Activated CD4-positive, alpha-beta memory T cell treated with anti-CD3 and anti-CD28 coated beads, Interleukin-2, amount 10 ng/mL, durations not matched to agents 7 days and 5 days (primary cell): ENCODE measurements around the gene RAD51B. TPM values are rescaled to one million over a fixed set of nuclear protein-coding genes. Genes with fewer than 3 reads are reported as not detected.

Source experiments
- CTCF ChIA-PET: fragments of 350-600 bp; sonication (Branson Sonifier 250); formaldehyde crosslinking; loops from one replicate; lab custom pipeline; 2021; ENCODE audit warnings: antibody characterized with exemption, inconsistent platforms; lab: Charles Lee
- POLR2A ChIA-PET: fragments of 350-600 bp; sonication (Branson Sonifier 250); formaldehyde crosslinking; loops from one replicate; lab custom pipeline; 2021; ENCODE audit warnings: antibody characterized with exemption; lab: Charles Lee
- DNase-seq: peaks from one replicate; pipeline ENCODE4 v3.0.0-alpha.2; 2020
- H3K27ac Mint-ChIP-seq: one replicate; pipeline ENCODE4 v1.8.0; 2021; ENCODE audit warnings: mild to moderate bottlenecking, mixed read lengths
- H3K27me3 Mint-ChIP-seq: one replicate; pipeline ENCODE4 v1.8.0; 2021; ENCODE audit warnings: mixed read lengths
- H3K36me3 Mint-ChIP-seq: one replicate; pipeline ENCODE4 v1.8.0; 2021; ENCODE audit warnings: low read depth, mixed read lengths
- H3K4me1 Mint-ChIP-seq: one replicate; pipeline ENCODE4 v1.8.0; 2021; ENCODE audit warnings: mixed read lengths
- H3K4me3 Mint-ChIP-seq: one replicate; pipeline ENCODE4 v1.8.0; 2021; ENCODE audit warnings: mild to moderate bottlenecking, mixed read lengths
- H3K9me3 Mint-ChIP-seq: one replicate; pipeline ENCODE4 v1.8.0; 2021; ENCODE audit warnings: mixed read lengths
- total RNA-seq, 2 experiments: library from RNA; stranded (reverse); gene quantifications; one replicate each; pipeline ENCODE4 v1.2.3, GENCODE V29; 2021

The RAD51B gene
- total RNA-seq, 2 experiments from 2014 or later: 33.1 to 40.8 TPM

DNA sequence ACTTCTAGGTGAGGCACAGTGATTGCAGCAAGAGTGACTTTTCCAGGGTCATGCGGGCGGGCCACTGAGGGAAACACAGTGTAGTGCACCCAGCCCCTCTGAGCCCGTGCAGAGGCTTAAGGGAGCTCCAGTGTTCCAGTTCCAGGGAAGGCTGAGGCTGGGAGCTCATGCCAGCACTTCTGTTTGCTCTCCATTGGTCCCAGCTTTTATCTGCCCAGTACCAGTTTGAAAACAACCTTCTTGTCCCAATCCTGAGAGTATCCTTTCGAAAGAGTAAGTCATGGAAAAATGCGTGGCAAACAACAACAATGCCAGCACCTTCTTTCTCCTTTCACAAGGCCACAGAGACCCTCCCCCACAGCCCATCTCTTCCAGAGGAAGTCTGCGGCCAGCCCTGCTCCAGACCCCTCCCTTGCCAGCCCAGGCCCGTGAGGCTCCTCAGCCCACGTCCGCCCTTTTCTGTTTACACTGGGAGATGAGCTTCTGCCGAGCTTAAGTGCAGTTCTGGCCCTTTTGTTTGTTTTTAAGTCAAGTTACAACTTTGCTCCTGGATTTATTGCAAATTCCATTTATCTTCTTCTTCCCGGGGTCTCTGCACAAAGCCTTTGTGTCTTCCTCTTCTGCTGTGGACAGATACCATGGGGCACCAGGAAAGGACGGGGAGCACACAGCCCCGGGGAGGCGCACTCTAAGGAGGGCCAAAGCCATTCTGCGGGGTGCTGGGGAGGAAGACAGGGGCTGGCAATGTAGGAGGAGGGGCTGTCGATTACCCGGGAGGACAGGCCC, 787.7 kb downstream of the RAD51B start:
- no peaks in the 10 kb centered on the region for H3K27me3 Mint-ChIP-seq
- ChIA-PET POLR2A (no interaction called here), CTCF (no interaction called here)
- peaks cover 5% of the 10 kb centered on the region for H3K9me3 Mint-ChIP-seq
- DNase-seq: no peak
- H3K4me1 Mint-ChIP-seq: no peaks in the 10 kb centered on the region
- H3K4me3 Mint-ChIP-seq: no peak overlapping the region
- H3K36me3 Mint-ChIP-seq: no peaks in the 10 kb centered on the region
- no peak overlapping the region for H3K27ac Mint-ChIP-seq

- H3K27me3 Mint-ChIP-seq: no peaks in the 10 kb centered on the region
- no peak for DNase-seq
- H3K27ac Mint-ChIP-seq: no peak overlapping the region
- H3K36me3 Mint-ChIP-seq: no peaks in the 10 kb centered on the region
- no peak overlapping the region for H3K4me3 Mint-ChIP-seq
- H3K4me1 Mint-ChIP-seq: no peaks in the 10 kb centered on the region
- H3K9me3 Mint-ChIP-seq: peaks cover 9% of the 10 kb centered on the region
- ChIA-PET CTCF (no interaction called here), POLR2A (no interaction called here)
Observed at GRCh38 chr14:68607867-68608573, 788.4 kb downstream of the RAD51B start.

- H3K27ac Mint-ChIP-seq: no peak overlapping the region
- peaks cover 9% of the 10 kb centered on the region for H3K9me3 Mint-ChIP-seq
- no peaks in the 10 kb centered on the region for H3K4me1 Mint-ChIP-seq
- no peaks in the 10 kb centered on the region for H3K27me3 Mint-ChIP-seq
- no peak overlapping the region for H3K4me3 Mint-ChIP-seq
- no peak for DNase-seq
- CTCF ChIA-PET: no interaction called here
- POLR2A ChIA-PET: no interaction called here
- H3K36me3 Mint-ChIP-seq: no peaks in the 10 kb centered on the region
Observed at GRCh38 chr14:68608574-68608962, 789.0 kb downstream of the RAD51B start.

GRCh38 chr14:68609012-68609411, 789.4 kb downstream of the RAD51B start:
- Mint-ChIP-seq H3K4me1 (no peaks in the 10 kb centered on the region), H3K27ac (no peak overlapping the region), H3K36me3 (peaks cover 3% of the 10 kb centered on the region), H3K27me3 (no peaks in the 10 kb centered on the region), H3K4me3 (no peak overlapping the region), H3K9me3 (peaks cover 14% of the 10 kb centered on the region)
- no peak for DNase-seq
- ChIA-PET CTCF (no interaction called here), POLR2A (no interaction called here)

GRCh38 chr14:68610251-68610793, 790.7 kb downstream of the RAD51B start:
- CTCF ChIA-PET: no interaction called here
- Mint-ChIP-seq H3K4me1 (no peaks in the 10 kb centered on the region), H3K27ac (no peak overlapping the region), H3K36me3 (peaks cover 4% of the 10 kb centered on the region), H3K9me3 (peaks cover 16% of the 10 kb centered on the region), H3K4me3 (no peak overlapping the region), H3K27me3 (no peaks in the 10 kb centered on the region)
- DNase-seq: no peak
- POLR2A ChIA-PET: no interaction called here

DNA sequence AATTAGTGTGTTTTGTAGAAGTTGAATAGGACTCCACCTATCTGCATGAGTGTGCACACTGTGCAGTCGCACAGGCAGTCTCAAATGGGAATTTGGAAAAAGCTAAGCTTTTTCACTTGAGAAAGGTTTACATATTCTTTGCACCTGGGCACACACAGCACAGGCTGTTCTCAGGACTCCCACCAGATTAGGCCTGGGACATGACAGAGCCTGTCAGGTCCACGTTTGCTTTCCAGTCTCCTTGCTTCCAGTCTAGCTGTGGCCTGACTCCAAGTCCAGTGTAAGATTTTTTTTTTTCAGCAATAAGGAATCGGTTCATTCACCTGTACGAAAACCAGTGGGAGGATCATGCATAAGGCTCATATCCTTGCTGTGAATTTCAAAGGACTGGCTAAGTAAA, 792.0 kb downstream of the RAD51B start:
- peaks cover 24% of the 10 kb centered on the region for H3K9me3 Mint-ChIP-seq
- H3K4me3 Mint-ChIP-seq: no peak overlapping the region
- POLR2A ChIA-PET: interaction anchor here (0.6 kb wide), 1 partner anchor 178 kb away, joined by 3 read pairs; no protein-coding TSS in a partner anchor
- H3K27me3 Mint-ChIP-seq: no peaks in the 10 kb centered on the region
- DNase-seq: no peak
- H3K27ac Mint-ChIP-seq: no peak overlapping the region
- H3K36me3 Mint-ChIP-seq: peaks cover 11% of the 10 kb centered on the region
- CTCF ChIA-PET: no interaction called here
- H3K4me1 Mint-ChIP-seq: no peaks in the 10 kb centered on the region

DNA sequence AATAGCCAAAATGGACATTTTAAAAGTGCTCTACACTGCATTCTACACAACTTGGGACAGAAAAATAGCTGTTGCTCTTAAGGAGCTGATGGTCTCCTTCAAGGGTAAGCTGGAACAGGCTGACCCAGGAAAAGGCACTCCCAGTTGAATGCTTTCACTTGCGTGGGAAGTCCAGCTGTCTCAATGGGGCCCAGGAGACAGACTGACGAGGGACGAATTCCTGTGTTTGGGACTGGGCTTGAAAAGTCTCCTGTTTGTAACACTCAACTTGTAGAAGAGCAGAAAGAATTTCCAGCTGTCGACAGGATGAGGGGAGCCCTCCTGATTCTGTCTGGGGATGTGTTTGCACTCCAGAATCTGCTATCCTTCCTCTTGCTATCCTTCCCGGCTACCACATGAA, 792.5 kb downstream of the RAD51B start:
- DNase-seq: no peak
- H3K4me1 Mint-ChIP-seq: no peaks in the 10 kb centered on the region
- peaks cover 16% of the 10 kb centered on the region for H3K36me3 Mint-ChIP-seq
- H3K4me3 Mint-ChIP-seq: no peak overlapping the region
- no peak overlapping the region for H3K27ac Mint-ChIP-seq
- ChIA-PET POLR2A (interaction anchor here (0.6 kb wide), 1 partner anchor 177 kb away, joined by 3 read pairs; no protein-coding TSS in a partner anchor), CTCF (no interaction called here)
- no peaks in the 10 kb centered on the region for H3K27me3 Mint-ChIP-seq
- peaks cover 28% of the 10 kb centered on the region for H3K9me3 Mint-ChIP-seq

DNA sequence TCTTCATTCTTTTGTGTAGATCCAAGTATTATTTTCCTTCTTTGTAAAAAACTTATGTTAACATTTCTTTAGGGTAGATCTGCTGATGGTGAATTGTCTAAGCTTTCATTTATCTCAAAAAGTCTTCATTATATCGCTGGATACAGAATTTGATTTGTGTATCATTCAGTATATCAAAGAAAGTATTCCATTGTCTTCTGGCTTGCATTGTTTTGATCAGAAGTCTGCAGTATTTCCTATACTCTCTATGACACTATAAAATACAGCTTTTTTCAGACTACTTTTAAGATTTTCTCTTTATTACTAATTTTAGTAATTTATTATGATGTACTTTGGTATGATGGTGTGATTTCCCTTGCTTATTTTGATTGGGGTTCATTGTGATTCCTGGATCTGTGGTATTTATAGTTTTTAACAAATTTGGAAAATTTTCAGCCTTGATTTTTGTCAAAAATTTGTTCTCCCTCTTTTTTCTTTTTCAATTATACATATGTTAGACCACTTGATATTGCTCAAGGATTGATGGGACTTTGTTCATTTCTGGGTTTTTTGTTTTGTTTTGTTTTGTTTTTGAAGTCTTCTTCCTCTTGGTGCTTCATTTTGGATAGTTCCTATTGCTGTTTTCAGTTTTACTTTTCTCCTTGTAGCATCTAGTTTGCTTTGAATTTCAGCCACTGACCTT, 796.8 kb downstream of the RAD51B start:
- Mint-ChIP-seq H3K27me3 (no peaks in the 10 kb centered on the region), H3K4me3 (no peak overlapping the region), H3K9me3 (peaks cover 49% of the 10 kb centered on the region), H3K27ac (no peak overlapping the region), H3K36me3 (peaks cover 22% of the 10 kb centered on the region), H3K4me1 (no peaks in the 10 kb centered on the region)
- DNase-seq: no peak
- POLR2A ChIA-PET: interaction anchor here (0.9 to 1.1 kb wide), 2 partner anchors 14 to 180 kb away, joined by 3 read pairs; no protein-coding TSS in a partner anchor
- CTCF ChIA-PET: interaction anchor here (0.5 to 1.3 kb wide), 2 partner anchors 12 to 103 kb away, joined by 3 to 7 read pairs; no protein-coding TSS in a partner anchor

GRCh38 chr14:68619790-68620574, 800.4 kb downstream of the RAD51B start:
- CTCF ChIA-PET: no interaction called here
- Mint-ChIP-seq H3K9me3 (peaks cover 34% of the 10 kb centered on the region), H3K36me3 (peaks cover 18% of the 10 kb centered on the region), H3K4me1 (no peaks in the 10 kb centered on the region), H3K27me3 (no peaks in the 10 kb centered on the region), H3K4me3 (no peak overlapping the region), H3K27ac (no peak overlapping the region)
- POLR2A ChIA-PET: no interaction called here
- no peak for DNase-seq

- CTCF ChIA-PET: no interaction called here
- POLR2A ChIA-PET: no interaction called here
- Mint-ChIP-seq H3K27me3 (no peaks in the 10 kb centered on the region), H3K27ac (no peak overlapping the region), H3K4me3 (no peak overlapping the region), H3K4me1 (no peaks in the 10 kb centered on the region), H3K36me3 (peaks cover 10% of the 10 kb centered on the region), H3K9me3 (peaks cover 26% of the 10 kb centered on the region)
- DNase-seq: no peak
Observed at GRCh38 chr14:68621400-68622365, 802.1 kb downstream of the RAD51B start.

DNA sequence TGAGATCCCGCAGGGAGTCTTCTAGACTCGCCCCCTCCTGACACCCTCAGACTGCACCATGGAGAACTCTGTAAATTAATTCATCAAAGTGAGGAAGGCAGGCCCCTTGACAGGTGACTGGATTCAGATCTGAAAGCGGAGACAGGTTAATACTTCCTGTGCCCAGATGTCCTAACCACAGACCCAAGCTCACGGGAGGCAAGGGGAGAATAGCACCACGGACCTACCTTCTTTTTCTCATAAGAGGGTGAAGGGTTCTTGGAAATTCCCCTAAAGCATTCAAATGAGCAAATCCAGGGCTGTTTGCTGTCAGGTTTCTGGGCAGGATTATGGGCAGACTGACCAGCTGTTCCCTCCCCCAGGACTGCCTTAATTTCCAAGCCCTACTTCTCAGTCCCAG, 803.3 kb downstream of the RAD51B start:
- Mint-ChIP-seq H3K27me3 (peaks cover 2% of the 10 kb centered on the region), H3K27ac (no peak overlapping the region), H3K36me3 (no peaks in the 10 kb centered on the region), H3K4me1 (peaks cover under 1% of the 10 kb centered on the region), H3K4me3 (no peak overlapping the region), H3K9me3 (peaks cover 14% of the 10 kb centered on the region)
- ChIA-PET POLR2A (no interaction called here), CTCF (no interaction called here)
- DNase-seq: no peak
